ENCODE results near the gene WDR81.
"Not testable (repeated sequence)": the region's sequence is repeated elsewhere in the genome, so short reads cannot be mapped to it uniquely, and the experiment has no call there.

Gene WDR81

GRCh38 chr17:1769822-1770477 is 45.4 kb downstream of the WDR81 start:
- Histone ChIP-seq H3K79me2 (ENCODE audit: insufficient read depth, low read length) (no peaks in the 10 kb centered on the region), H3F3A (ENCODE audit: low read depth) (no peaks in the 10 kb centered on the region), H3K4me1 (ENCODE audit: insufficient read depth, low read length, poor library complexity, severe bottlenecking) (peaks cover 6% of the 10 kb centered on the region), H3K9me2 (replicated peaks; ENCODE audit: low read depth, low read length) (no peaks in the 10 kb centered on the region), H3K9ac (ENCODE audit: low read depth, low read length, poor library complexity, severe bottlenecking) (peak overlapping the region; percentile 0), H3K36me3 (ENCODE audit: insufficient read depth, low read length) (no peaks in the 10 kb centered on the region), H3K9me3 (ENCODE audit: insufficient read depth, low read depth, low read length) (no peaks in the 10 kb centered on the region), H4K20me1 (ENCODE audit: insufficient read depth, low read length, poor library complexity, severe bottlenecking) (no peaks in the 10 kb centered on the region), H3K27me3 (ENCODE audit: insufficient read depth, low read length, poor library complexity, severe bottlenecking) (no peaks in the 10 kb centered on the region), H3K4me3 (ENCODE audit: low read length, poor library complexity, severe bottlenecking) (no peak overlapping the region), H2AFZ (ENCODE audit: low read length) (peak overlapping the region; percentile 39; the same call in 1 of the 2 replicates), H3K4me2 (ENCODE audit: low read depth, low read length, poor library complexity, severe bottlenecking) (peak overlapping the region; percentile 13)
- TF ChIP-seq EZH2phosphoT487 (IDR thresholded peaks at IDR 0.05; ENCODE audit: borderline replicate concordance) = no peak
- TF ChIP-seq, protein P1, sequence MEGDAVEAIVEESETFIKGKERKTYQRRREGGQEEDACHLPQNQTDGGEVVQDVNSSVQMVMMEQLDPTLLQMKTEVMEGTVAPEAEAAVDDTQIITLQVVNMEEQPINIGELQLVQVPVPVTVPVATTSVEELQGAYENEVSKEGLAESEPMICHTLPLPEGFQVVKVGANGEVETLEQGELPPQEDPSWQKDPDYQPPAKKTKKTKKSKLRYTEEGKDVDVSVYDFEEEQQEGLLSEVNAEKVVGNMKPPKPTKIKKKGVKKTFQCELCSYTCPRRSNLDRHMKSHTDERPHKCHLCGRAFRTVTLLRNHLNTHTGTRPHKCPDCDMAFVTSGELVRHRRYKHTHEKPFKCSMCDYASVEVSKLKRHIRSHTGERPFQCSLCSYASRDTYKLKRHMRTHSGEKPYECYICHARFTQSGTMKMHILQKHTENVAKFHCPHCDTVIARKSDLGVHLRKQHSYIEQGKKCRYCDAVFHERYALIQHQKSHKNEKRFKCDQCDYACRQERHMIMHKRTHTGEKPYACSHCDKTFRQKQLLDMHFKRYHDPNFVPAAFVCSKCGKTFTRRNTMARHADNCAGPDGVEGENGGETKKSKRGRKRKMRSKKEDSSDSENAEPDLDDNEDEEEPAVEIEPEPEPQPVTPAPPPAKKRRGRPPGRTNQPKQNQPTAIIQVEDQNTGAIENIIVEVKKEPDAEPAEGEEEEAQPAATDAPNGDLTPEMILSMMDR (conservative IDR thresholded peaks at IDR 0.05; ENCODE audit: low read length) = no peak

DNA sequence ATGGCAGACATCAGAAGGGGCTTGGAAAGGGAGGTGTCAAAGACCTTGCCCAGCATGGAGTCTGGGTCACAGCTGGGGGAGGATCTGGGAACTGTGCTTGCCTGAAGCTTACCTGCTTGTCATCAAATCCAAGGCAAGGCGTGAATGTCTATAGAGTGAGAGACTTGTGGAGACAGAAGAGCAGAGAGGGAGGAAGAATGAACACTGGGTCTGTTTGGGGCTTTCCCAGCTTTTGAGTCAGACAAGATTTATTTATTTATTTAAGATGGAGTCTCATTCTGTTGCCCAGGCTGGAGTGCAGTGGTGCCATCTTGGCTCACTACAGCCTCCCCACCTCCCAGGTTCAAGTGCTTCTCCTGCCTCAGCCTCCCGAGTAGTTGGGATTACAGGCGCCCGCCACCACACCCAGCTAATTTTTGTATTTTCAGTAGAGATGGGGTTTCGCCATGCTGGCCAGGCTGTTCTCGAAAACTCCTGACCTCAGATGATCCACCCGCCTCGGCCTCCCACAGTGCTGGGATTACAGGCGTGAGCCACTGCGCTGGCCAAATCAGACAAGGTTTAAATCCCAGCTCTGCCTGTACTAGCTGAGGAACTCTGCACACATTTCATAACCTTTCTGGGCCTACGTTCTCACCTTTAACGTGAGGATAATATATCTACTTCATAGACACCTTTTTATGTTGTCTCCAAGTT is 48.6 kb downstream of the WDR81 start:
- not testable (repeated sequence) for H3K36me3 ChIP-seq (ENCODE audit: insufficient read depth, low read length); H3K4me1 ChIP-seq (ENCODE audit: insufficient read depth, low read length, poor library complexity, severe bottlenecking)

DNA sequence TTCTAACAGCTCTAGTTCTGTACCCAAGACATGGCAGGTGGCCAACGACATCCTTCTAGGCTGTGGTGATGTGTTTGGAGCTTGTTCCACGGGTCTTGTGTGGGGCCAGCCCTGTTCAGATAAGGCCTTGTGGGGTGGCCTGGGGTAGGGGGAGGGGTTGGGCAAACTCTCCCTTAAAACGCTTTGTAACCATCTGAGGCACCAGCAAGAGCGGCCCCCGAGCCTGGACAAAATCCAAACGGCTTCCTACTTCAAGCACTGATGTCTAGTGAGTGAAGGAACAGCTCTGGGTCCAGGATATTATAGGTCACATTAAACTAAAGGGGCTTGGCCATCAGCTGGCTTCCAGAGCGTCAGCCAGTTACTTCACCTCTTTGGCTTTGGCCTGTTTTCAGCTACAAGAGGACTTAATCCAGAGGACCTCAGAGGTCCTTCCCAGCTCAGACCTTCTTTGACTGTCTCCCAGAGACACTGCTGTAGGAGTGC is 49.2 kb downstream of the WDR81 start:
- no peaks in the 10 kb centered on the region for H3K9me3 ChIP-seq (ENCODE audit: insufficient read depth, low read depth, low read length)
- peaks cover 16% of the 10 kb centered on the region; the same call in 1 of the 2 replicates for H3K36me3 ChIP-seq (ENCODE audit: insufficient read depth, low read length)
- TF ChIP-seq, protein P1 (conservative IDR thresholded peaks at IDR 0.05; ENCODE audit: low read length) = no peak
- TF ChIP-seq EZH2phosphoT487 (IDR thresholded peaks at IDR 0.05; ENCODE audit: borderline replicate concordance) = no peak
- no peaks in the 10 kb centered on the region for H4K20me1 ChIP-seq (ENCODE audit: insufficient read depth, low read length, poor library complexity, severe bottlenecking)
- H2AFZ ChIP-seq (ENCODE audit: low read length) = no peak overlapping the region
- H3K4me3 ChIP-seq (ENCODE audit: low read length, poor library complexity, severe bottlenecking) = no peak overlapping the region
- H3K27me3 ChIP-seq (ENCODE audit: insufficient read depth, low read length, poor library complexity, severe bottlenecking) = no peaks in the 10 kb centered on the region
- H3K9me2 ChIP-seq (replicated peaks; ENCODE audit: low read depth, low read length) = no peaks in the 10 kb centered on the region
- no peaks in the 10 kb centered on the region for H3F3A ChIP-seq (ENCODE audit: low read depth)
- peaks cover 6% of the 10 kb centered on the region for H3K4me1 ChIP-seq (ENCODE audit: insufficient read depth, low read length, poor library complexity, severe bottlenecking)
- H3K9ac ChIP-seq (ENCODE audit: low read depth, low read length, poor library complexity, severe bottlenecking) = no peak overlapping the region
- no peaks in the 10 kb centered on the region for H3K79me2 ChIP-seq (ENCODE audit: insufficient read depth, low read length)
- no peak overlapping the region for H3K4me2 ChIP-seq (ENCODE audit: low read depth, low read length, poor library complexity, severe bottlenecking)

More for the DNA sequence above, 48.6 kb downstream of the WDR81 start:
- not testable (repeated sequence) for H3K4me2 ChIP-seq (ENCODE audit: low read depth, low read length, poor library complexity, severe bottlenecking); H3F3A ChIP-seq (ENCODE audit: low read depth); H3K4me3 ChIP-seq (ENCODE audit: low read length, poor library complexity, severe bottlenecking); H3K79me2 ChIP-seq (ENCODE audit: insufficient read depth, low read length); H3K9ac ChIP-seq (ENCODE audit: low read depth, low read length, poor library complexity, severe bottlenecking); H4K20me1 ChIP-seq (ENCODE audit: insufficient read depth, low read length, poor library complexity, severe bottlenecking); H3K27me3 ChIP-seq (ENCODE audit: insufficient read depth, low read length, poor library complexity, severe bottlenecking); H2AFZ ChIP-seq (ENCODE audit: low read length); H3K9me3 ChIP-seq (ENCODE audit: insufficient read depth, low read depth, low read length); H3K9me2 ChIP-seq (replicated peaks; ENCODE audit: low read depth, low read length)
